GM12874 (cell line): ENCODE results near the gene SLC2A9.

ENCODE experiments used
- TF ChIP-seq, protein P1 (sequence below): IDR thresholded peaks from 2 replicates; pipeline ENCODE4 v1.5.1; 2011; ENCODE audit warnings: low read depth, mild to moderate bottlenecking, control low read depth, low read length, moderate library complexity; ENCODE audit not compliant: insufficient read depth

Gene SLC2A9

DNA sequence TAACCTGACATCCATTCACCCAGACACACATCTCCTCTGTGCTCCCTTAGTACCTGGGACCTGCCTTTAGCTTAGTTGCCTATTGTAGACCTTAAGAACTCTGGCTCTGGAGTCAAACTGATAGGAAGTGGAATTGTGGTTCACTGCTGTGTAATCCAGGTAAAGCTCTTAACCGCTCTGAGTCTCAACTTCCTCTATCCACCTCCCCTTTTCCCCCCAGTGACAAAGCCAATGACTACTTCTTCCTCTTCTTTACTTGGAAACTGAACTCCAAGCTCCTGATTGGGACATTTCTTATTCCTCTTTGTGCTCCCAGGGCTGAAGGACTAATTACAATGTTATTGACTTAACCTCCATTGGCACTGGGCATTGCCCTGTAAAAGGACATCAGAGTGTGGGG, 145.8 kb downstream of the SLC2A9 start:
- TF ChIP-seq, protein P1, sequence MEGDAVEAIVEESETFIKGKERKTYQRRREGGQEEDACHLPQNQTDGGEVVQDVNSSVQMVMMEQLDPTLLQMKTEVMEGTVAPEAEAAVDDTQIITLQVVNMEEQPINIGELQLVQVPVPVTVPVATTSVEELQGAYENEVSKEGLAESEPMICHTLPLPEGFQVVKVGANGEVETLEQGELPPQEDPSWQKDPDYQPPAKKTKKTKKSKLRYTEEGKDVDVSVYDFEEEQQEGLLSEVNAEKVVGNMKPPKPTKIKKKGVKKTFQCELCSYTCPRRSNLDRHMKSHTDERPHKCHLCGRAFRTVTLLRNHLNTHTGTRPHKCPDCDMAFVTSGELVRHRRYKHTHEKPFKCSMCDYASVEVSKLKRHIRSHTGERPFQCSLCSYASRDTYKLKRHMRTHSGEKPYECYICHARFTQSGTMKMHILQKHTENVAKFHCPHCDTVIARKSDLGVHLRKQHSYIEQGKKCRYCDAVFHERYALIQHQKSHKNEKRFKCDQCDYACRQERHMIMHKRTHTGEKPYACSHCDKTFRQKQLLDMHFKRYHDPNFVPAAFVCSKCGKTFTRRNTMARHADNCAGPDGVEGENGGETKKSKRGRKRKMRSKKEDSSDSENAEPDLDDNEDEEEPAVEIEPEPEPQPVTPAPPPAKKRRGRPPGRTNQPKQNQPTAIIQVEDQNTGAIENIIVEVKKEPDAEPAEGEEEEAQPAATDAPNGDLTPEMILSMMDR = no peak

DNA sequence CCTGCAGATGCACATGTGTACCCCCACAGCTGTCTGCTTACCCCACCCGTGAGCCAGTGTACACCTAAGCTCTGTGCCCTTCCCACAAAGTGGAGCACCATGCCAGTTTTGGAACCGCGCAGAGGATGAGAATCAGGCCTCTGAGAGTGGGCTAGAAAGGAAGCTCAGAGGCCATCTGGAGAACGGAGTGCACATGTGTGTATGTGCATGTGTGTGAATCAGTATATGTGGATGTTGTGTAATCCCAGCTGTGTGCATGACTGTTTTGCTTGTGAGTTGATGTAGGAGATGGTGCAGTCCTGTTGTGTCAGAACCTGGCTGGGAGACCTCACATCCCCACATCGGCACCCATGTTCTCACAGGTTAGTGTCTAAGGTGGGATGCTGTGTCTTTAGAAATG, 146.9 kb downstream of the SLC2A9 start:
- TF ChIP-seq, protein P1 = no peak

DNA sequence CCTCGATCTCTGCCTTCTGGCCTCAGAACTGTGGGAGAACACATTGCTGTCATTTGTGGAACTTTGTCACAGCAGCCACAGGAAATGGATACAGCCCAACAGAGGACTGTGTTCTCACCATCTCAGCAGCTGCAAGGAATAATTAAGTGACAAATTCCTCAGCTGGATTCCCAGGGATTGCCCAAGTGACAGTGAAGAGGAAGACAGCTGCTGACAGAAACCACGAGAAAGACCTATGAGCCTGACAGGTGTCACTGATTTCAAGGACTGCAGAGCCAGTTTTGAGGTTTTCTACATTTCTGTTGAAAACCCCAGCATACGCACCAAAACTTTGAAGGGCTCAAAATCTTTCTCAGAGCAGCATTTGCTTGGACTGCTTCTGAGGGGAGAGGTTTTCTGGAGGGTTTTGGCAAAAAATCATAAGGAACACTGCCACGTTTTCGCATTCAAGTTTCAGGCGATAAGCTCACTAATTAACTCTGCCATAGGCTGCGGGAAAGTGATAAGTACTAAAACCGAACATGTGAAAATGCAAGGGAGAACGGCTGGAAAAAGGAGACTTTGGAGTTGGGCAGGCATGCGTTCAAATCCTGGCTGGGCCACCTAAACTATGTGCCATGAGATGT, 151.0 kb downstream of the SLC2A9 start:
- TF ChIP-seq, protein P1 = no peak

DNA sequence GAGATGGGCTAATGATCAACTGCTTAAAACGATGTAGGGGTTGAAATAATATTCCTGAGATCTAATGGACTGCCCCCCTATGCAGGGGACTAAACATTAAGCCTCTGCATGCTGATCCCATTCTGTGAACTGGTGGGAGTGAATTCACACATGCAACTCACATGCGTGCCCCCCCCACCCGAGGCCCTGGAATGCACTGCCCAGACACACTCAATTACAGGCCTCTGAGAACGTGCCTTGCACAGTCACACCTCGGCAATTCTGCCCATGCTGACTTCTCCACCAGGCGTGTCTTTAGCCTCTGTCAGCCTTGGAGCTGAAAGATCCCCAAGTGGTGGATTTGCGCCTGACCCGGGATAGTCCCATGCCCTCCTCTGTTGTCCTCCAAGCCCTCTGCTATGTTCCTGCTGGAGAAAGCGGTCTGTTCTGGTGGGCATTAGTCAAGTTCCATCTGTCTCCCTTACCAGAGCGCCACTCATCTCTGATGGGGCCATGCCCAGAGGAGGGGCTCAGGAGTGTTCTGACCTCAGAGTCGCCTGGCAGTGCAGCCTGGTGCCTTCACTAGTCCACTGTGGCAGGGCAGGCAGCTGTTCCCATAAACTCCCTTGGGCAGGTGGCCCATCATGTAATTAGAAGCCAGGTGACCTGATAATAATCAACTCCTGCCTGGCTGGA, 153.4 kb downstream of the SLC2A9 start:
- TF ChIP-seq, protein P1 = no peak

DNA sequence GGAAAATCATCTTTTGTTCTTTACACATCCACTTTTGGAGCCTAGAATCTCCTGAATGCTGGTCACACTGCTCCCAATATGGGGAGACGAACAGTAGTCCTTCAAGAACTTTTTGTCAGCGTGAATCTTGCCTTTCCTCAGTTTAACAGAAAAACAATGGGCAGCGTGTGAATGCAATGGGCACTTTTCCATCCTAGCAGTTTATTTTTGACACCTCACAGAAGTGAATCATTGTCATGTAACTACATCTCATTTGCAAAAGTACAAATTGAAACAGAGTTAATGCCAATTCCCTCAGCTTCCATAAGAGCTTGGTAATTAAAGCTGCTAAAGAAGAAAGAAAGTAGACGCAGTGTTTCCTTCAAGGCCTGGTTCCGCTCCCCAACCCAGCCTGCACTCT, 154.4 kb downstream of the SLC2A9 start:
- TF ChIP-seq, protein P1 = no peak

DNA sequence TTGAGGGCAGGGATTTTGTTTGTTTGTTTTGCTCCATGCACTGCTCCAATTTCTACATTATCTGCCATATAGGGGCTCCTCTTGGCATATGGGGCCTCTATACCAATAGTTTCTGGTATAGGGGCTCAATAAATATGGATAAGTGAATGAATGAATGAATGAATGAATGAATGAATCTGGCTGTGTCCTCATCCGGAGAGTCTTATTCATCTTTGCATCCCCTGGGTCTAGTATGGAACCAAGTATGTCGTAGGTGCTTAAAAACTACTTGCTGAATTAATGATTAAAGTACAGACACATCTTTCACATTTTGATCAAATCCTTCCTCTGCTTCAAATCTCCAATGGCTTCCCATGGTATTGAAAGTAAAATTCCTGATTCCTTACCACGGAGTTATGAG, 159.7 kb downstream of the SLC2A9 start:
- TF ChIP-seq, protein P1 = no peak

DNA sequence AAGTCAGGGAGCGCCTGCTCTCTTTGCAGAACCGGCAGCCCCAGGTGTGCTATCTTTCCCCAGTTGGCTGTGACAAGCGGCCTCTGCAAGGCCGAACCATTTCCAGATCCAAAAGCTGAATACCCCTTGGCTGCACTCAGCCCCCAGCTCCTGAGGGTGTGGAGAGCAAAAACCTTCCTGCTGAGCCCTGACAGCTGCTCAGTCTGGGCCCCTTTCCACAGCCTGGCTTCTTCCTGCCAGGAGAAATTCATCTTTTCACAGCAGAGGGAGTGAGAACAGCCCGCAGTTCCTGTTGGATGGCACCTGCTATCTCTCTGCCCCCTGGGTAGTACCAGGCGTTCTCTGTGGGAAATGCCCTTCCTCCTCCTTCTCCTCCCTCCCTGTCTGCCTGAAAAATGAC, 161.5 kb downstream of the SLC2A9 start:
- TF ChIP-seq, protein P1 = no peak
